Measurements from ENCODE around the gene TLK1. TPM values are rescaled to one million over a fixed set of nuclear protein-coding genes. Genes with fewer than 3 reads are reported as not detected.
"Not testable (repeated sequence)": the region's sequence is repeated elsewhere in the genome, so short reads cannot be mapped to it uniquely, and the experiment has no call there.

The TLK1 gene
- total RNA-seq, 2 experiments from 2014 or later: 73.2 to 74.0 TPM

DNA sequence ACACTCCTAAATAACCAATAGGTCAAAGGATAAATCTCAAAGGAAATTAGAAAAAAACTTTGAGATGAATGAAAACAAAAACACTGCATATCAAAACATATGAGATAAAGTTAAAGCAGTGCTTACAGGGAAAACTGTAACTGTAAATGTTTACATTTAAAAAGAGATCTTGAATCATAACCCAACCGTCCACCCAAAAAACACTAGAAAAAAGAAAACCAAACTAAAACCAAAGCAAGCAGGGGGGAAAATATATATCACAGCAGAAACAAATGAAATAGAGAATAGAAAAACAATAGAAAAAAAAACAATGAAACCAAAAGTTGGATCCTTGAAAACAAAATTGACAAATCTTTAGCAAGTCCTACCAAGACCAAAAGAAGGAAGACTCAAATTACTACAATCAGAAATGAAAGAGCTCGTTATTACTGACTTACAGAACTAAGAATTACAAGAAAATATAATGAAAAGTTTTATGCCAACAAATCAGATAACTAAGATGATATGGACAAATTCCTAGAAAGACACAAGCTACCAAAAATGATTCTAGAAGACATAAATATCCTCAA lies 65.6 kb downstream of the TLK1 start:
- POLR2A ChIA-PET: no interaction called here
- CTCF ChIA-PET: no interaction called here

- POLR2A ChIA-PET: not testable (repeated sequence)
- CTCF ChIA-PET: interaction anchor here (0.6 kb wide), 1 partner anchor 60 kb away, joined by 4 read pairs; no protein-coding TSS in a partner anchor
Observed at GRCh38 chr2:171091517-171091916, 69.2 kb downstream of the TLK1 start.

DNA sequence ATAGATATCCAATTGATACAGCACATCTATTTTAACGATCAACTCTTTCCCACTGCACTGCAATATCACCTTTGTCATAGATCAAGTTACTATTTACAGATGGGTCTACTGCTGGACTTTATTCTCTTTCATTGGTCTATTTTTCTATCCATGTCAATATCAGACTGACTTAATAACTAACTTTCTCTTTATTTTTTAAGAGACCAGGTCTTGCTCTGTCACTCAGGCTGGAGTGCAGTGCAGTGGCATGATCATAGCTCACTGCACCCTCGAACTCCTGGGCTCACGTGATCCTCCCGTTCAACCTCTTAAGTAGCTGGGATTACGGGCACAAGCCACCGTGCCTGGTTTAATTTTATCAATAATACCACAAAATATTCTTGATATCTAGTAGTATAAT lies 71.2 kb downstream of the TLK1 start:
- ChIA-PET POLR2A (no interaction called here), CTCF (no interaction called here)

DNA sequence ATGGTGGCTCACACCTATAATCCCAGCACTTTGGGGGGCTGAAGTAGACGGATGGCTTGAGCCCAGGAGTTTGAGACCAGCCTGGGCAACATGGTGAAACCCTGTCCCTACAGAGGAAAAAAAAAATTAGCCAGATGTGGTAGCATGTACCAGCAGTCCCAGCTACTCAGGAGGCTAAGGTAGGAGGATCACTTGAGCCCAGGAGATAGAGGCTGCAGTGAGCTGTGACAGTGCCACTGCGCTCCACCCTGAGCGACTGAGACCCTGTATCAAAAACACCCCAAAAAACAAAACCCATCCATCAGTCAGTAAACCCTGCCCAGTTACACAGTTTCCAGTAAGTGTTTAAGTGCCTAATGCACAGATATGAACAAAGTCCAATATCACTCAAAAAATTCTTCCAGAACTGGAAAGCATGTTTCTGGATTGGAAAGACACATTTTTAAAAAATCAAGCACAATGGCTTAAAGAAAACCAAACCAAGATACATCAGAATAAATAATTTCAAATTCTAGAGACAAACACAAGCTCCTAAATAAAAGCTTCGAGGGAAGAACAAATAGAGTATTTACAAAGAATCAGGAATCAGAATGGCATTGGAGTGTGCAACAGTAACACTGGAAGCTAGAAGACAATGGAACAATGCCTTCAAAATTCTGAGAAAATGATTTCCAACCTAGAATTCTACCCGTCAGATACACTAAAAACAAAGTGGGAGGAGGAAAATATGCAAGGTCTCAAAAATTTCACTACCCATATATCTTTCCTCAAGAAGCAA lies 72.4 kb downstream of the TLK1 start:
- POLR2A ChIA-PET: no interaction called here

DNA sequence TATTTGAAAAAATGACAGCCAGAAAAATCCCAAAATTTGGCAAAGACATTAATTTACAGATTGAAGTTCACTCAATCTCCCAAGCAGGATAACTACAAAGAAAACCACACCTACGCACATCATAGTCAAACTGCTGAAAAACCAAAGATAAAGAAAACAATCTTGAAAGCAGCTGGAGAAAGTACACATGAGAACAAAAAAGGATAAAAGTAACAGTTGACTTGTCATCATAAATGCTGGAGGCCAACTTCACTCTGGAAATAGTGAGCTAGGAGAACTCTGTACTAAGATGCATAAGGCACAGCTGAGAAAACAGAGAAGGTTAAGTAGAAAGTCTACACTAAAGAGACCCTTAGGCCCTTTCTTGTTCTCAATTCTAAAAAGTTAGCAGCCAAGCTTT lies 73.1 kb downstream of the TLK1 start:
- ChIA-PET CTCF (interaction anchor here (0.8 to 2.1 kb wide), 4 partner anchors 110 to 329 kb away, joined by 3 to 5 read pairs (median 4); no protein-coding TSS in a partner anchor), POLR2A (no interaction called here)

More for the DNA sequence above, 72.4 kb downstream of the TLK1 start:
- CTCF ChIA-PET: interaction anchor here (2.1 kb wide), 1 partner anchor 115 kb away, joined by 5 read pairs; no protein-coding TSS in a partner anchor

DNA sequence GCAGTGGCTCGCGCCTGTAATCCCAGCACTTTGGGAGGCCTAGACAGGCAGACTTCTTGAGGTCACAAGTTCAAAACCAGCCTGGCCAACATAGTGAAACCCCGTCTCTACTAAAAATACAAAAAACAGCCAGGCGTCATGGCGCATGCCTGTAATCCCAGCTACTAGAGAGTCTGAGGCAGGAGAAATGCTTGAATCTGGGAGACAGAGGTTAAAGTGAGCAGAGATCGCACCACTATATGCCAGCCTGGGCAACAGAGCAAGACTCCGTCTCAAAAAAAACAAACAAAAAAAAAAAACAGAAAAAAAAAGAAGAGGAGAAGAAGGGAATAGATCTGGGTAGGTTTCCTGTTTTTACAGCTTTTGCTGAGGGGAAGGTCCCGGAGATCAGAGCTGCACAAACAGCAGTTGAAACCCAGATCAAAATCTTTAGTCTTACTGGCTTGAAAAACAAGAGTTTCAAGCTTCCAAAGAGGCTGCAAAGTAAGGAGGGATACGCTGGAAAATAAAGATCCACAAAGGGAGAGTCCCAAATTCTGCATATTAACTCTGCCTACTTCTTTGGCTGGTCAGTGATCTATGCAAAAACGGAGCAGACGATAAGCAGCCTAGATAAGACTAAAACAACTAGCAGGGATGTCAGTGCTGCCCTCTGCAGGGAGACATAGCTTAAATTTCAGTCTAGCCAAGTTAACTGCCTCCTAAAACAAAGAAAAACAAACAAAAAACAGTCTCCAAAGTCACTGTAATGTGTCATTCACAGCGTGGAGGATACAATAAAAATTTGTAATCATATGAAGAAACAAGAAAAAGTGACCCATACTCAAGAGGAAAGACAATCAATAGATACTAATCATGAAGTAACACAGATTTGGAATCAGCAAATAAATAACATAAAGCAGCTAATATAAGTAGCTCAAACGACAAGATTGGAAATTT lies 74.1 kb downstream of the TLK1 start:
- ChIA-PET POLR2A (no interaction called here), CTCF (interaction anchor here (0.8 to 2.1 kb wide), 7 partner anchors 20 to 330 kb away, joined by 3 to 7 read pairs (median 4); no protein-coding TSS in a partner anchor)

DNA sequence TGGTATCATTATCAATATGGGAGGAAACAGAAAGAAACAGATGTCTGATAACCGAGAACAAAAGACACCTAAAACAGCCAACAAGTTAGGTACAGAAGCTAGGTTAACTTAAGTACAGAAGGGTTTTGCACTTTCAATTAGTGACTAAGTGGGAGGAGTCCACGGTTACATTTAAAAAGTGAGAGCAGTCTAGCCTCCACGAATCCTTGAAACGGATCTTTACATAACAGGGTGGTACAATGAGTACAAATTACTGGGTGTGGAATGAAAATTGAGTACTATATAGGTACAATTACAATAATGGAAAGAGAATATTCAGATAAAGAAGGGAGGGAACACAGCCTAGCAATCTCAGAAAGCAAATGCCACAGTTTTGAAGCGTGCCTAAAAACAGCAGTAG lies 76.6 kb downstream of the TLK1 start:
- ChIA-PET POLR2A (no interaction called here), CTCF (no interaction called here)

DNA sequence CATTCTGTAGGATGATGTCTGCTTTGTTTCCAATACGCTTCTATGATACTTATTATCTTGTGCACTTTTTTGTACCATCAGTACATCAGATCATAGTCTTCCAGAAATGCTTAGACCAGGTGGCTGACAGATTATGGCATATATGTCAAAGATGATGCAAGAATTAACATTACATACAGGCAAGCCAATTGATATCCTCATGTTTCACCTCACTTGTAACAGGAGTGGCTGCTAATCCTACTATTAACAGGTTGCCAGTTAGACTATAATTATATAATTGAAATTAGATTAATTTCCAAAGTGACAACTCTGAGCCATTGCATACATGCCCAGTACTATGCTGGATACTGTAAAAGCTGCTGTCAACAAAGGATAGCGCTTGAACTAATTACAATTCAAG lies 77.2 kb downstream of the TLK1 start:
- CTCF ChIA-PET: no interaction called here
- POLR2A ChIA-PET: no interaction called here

GRCh38 chr2:171081649-171082111 lies 79.0 kb downstream of the TLK1 start:
- POLR2A ChIA-PET: no interaction called here
- CTCF ChIA-PET: no interaction called here

DNA sequence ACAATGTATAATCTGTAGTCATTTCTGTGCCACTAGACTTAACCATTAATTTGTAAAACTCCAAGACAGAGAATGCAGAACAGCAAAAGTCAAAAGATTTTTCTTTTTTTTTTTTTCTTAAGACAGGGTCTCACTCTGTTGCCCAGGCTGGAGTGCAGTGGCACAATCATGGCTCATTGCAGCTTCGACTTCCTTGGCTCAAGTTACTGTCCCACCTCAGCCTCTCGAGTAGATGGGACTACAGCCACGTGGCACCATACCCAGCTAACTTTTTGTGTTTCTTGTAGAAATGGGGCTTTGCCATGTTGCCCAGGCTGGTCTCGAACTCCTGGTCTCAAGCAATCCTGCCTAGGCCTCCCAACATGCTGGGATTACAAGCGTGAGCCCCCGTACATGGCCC lies 80.1 kb downstream of the TLK1 start:
- ChIA-PET CTCF (no interaction called here), POLR2A (no interaction called here)

GRCh38 chr2:171076422-171076821 lies 84.3 kb downstream of the TLK1 start:
- POLR2A ChIA-PET, CTCF ChIA-PET: not testable (repeated sequence)

GRCh38 chr2:171072164-171072563 lies 88.5 kb downstream of the TLK1 start:
- ChIA-PET CTCF (no interaction called here), POLR2A (interaction anchor here (0.6 kb wide), 1 partner anchor 362 kb away, joined by 3 read pairs; the partner anchor contains the start of genes DCAF17 and METTL8)

- ChIA-PET CTCF (interaction anchor here (1.0 kb wide), 1 partner anchor 246 kb away, joined by 3 read pairs; no protein-coding TSS in a partner anchor), POLR2A (no interaction called here)
Observed at GRCh38 chr2:171069286-171069956, 91.3 kb downstream of the TLK1 start.

DNA sequence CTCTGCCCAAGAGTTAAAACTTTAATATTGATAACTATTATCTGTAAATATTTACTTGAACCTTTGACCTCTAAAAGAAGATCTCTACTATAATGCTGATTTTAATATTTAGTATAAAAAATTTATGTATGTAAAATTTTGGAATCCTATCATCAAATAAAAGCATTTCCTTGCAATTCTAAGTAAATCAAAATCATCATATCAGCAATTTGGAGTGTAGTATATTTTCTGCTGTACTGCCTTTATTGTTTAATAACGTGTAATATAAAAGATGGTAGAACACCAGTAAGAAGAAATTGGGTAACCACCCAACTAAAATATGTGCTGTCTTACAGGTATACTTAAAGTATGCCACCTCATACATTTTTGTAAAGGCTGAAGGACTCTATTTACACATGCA lies 94.6 kb downstream of the TLK1 start:
- CTCF ChIA-PET: no interaction called here
- POLR2A ChIA-PET: interaction anchor here (0.6 kb wide), 1 partner anchor 81 kb away, joined by 3 read pairs; no protein-coding TSS in a partner anchor

- ChIA-PET CTCF (no interaction called here), POLR2A (no interaction called here)
Observed at GRCh38 chr2:171057575-171057974, 103.1 kb downstream of the TLK1 start.

- ChIA-PET CTCF (no interaction called here), POLR2A (no interaction called here)
Observed at GRCh38 chr2:171056307-171056706, 104.4 kb downstream of the TLK1 start.

DNA sequence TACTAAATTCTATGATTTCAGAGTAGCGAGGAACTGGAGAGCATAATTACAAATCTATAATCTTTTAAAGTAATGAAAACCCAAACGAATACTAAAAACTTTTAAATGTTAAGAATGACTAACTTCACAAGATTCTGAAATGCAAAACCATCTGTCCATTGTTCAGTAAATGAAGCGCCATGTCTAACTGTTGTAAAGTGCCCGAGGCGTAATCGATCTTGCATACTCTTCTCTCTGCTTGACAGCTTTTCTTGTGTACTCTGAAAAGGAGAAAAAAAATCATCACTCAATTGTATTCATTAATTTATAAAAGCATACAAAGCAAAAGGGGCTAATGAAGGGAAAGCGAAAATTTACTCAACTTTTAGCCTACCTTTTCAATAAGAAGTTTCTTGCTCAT lies 111.0 kb downstream of the TLK1 start:
- CTCF ChIA-PET: no interaction called here
- POLR2A ChIA-PET: no interaction called here

DNA sequence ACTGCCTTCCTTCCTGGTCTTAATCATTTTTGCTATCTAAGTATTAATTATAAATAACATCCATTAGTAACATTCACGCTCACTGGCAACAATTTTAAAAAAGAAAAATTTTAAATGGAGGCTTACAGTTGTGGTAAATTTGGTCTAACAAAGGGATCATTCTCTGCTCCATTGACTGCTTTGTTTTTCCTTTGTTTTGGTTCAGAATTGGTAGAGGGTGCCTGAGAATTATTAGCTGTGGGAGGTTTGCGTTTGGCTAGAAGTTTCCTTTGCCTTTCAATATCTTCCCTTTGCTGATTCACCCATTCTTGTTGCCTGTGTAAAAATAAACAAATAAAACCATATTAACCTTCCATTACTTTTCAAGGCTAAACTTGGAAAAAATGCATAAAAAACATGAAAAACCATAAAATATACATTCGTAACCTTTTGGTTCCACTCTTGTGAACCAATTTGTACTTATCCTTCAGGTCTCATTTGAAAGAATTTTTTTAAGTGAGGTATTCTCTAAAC lies 114.6 kb downstream of the TLK1 start:
- CTCF ChIA-PET: no interaction called here

GRCh38 chr2:171044416-171044815 lies 116.3 kb downstream of the TLK1 start:
- POLR2A ChIA-PET: no interaction called here
- CTCF ChIA-PET: no interaction called here

More for the DNA sequence above, 114.6 kb downstream of the TLK1 start:
- POLR2A ChIA-PET: no interaction called here
